HCT116 (cell line): ENCODE results near the gene CBLC.

Experiments used
- ATF3 ChIP-seq: IDR thresholded peaks from 2 replicates; pipeline ENCODE4 v1.6.1; 2012
- EZH2 ChIP-seq: fragments of 200-600 bp; sonication (generic); IDR thresholded peaks from 2 replicates; pipeline ENCODE4 v1.6.1; 2017; ENCODE audit warnings: antibody characterized with exemption, mixed run types
- EZH2phosphoT487 ChIP-seq: fragments of 200-600 bp; IDR thresholded peaks from 2 replicates; pipeline ENCODE4 v1.6.1; 2018; ENCODE audit warnings: antibody characterized with exemption, borderline replicate concordance
- POLR2AphosphoS5 ChIP-seq: IDR thresholded peaks from 2 replicates; pipeline ENCODE4 v1.6.1; 2011; ENCODE audit warnings: mild to moderate bottlenecking, low read depth, low read length, moderate library complexity
- RAD21 ChIP-seq: IDR thresholded peaks from 2 replicates; pipeline ENCODE4 v1.6.1; 2012; ENCODE audit warnings: low read depth, mild to moderate bottlenecking
- ZNF274 ChIP-seq: fragments of 200-500 bp; sonication (Bioruptor generic); IDR thresholded peaks from 2 replicates; pipeline ENCODE4 v1.6.1; 2014; ENCODE audit warnings: mild to moderate bottlenecking, low read depth, low read length, inconsistent platforms
- TF ChIP-seq, protein P1 (sequence below), 3 experiments: fragments of 200-600 bp in 1 of 3; sonication (generic) in 1 of 3; IDR thresholded peaks in 2 of 3; conservative IDR thresholded peaks in 1 of 3; 2 replicates each; pipeline ENCODE4 v1.5.1; 2012 to 2017; ENCODE audit warnings: low read depth in 2 of 3, low read length in 2 of 3, antibody characterized with exemption in 1 of 3, borderline replicate concordance in 1 of 3, control low read depth in 1 of 3, mild to moderate bottlenecking in 1 of 3, mixed read lengths in 1 of 3, mixed run types in 1 of 3, moderate library complexity in 1 of 3; ENCODE audit not compliant: insufficient read depth in 1 of 3

DNA sequence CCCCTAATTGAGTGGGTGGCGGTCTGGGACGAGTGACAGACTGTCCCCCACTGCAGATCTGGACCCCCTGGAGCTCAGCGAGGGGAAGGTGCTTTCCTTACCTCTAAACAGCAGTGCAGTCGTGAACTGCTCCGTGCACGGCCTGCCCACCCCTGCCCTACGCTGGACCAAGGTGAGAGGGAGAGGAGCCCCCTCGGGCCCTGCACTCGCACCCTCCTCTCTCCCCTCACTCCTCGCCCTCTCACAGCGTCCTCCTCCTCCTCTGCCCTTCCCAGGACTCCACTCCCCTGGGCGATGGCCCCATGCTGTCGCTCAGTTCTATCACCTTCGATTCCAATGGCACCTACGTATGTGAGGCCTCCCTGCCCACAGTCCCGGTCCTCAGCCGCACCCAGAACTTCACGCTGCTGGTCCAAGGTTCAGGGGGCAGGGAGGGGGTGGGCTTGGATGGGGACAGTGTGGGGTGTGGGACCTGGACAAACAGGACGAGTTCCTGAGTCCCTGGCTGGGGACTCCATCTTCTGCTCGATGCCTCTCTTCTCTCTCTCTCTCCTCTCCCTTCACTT is 40.9 kb downstream of the CBLC start:
- TF ChIP-seq POLR2AphosphoS5, result no peak
- TF ChIP-seq EZH2phosphoT487, result no peak
- TF ChIP-seq ZNF274, result no peak
- no peak for TF ChIP-seq RAD21
- TF ChIP-seq ATF3, result no peak
- TF ChIP-seq, protein P1, sequence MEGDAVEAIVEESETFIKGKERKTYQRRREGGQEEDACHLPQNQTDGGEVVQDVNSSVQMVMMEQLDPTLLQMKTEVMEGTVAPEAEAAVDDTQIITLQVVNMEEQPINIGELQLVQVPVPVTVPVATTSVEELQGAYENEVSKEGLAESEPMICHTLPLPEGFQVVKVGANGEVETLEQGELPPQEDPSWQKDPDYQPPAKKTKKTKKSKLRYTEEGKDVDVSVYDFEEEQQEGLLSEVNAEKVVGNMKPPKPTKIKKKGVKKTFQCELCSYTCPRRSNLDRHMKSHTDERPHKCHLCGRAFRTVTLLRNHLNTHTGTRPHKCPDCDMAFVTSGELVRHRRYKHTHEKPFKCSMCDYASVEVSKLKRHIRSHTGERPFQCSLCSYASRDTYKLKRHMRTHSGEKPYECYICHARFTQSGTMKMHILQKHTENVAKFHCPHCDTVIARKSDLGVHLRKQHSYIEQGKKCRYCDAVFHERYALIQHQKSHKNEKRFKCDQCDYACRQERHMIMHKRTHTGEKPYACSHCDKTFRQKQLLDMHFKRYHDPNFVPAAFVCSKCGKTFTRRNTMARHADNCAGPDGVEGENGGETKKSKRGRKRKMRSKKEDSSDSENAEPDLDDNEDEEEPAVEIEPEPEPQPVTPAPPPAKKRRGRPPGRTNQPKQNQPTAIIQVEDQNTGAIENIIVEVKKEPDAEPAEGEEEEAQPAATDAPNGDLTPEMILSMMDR (IDR thresholded peaks at IDR 0.05 in 2 of 3, conservative IDR thresholded peaks at IDR 0.05 in 1 of 3; ENCODE audit: borderline replicate concordance in 1 of 3, insufficient read depth in 1 of 3, low read depth in 2 of 3, low read length in 2 of 3), result no peak
- no peak for TF ChIP-seq EZH2
